Mesenteric fat pad (tissue), 1 donor: ENCODE data around the gene SPOCK1. TPM values are rescaled to one million over a fixed set of nuclear protein-coding genes. Genes with fewer than 3 reads are reported as not detected.

Experiments
- DNase-seq: peaks from one replicate; pipeline ENCODE4 v3.0.0-alpha.2; 2020; ENCODE audit warnings: low spot score
- total RNA-seq: library from RNA; stranded (reverse); fragmentation: NEBNext Ultra II Directional; extraction: Animal tissue kit (Norgen Biotek cat#: 25700); gene quantifications from one replicate; pipeline ENCODE4 v1.2.1, GENCODE V29; 2021
- donor health status: DM: yes; HTN: yes; CAD: no.

SPOCK1 gene
- total RNA-seq, 1 donor from 2014 or later = 59.8 TPM

DNA sequence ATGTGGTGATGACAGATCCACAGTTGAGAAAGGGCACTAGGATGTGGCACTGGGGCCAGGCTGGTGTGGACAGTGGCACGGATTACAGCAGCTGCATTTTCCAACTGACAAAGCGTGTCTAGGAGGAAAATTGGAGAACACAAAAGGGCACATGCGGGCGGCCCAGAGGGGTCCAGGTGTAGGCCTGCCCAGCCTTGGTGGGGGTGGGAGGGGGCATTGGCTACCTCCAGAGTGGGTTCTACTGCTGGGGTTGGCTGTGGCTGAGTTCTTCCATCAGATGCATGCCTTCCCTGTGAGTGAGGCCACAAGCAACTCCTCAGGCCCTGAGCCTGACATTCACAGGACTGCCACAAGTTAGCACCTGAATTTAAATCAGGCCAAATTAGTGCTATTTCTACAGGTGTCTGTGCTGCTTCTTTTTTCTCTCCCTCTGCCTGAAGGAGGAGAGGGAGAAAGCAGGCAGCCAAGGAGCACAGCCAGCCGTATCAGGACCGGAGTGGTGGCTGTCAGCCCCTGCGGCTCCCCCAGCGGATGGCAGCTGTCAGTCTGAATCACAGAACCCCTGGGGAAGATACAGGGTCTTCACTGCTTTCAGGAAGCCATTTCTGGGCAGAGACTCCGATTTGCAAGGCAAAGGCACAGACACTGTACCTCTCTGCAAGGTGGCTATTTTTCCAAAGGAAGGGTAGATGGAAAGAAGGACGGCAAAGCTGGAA is 464.2 kb downstream of the SPOCK1 start:
- DNase-seq = no peak

DNA sequence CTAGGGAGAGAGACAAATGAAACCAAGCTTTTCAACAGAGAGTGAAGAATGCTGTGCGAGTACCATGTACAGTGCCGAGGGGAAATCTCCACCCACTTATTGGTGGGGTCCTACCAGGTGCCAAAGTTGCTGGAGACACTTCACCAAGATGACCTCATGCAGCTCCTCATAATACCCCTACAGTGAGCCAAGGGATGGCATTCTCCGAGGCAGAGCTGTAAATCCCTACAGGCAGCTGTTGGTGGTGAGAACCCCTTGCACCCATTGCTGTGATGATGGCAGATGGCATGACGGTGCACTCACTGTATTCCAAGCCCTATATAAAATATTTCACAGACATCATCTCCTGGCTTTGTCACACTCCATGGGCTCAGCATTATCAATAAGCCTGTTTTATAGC is 464.9 kb downstream of the SPOCK1 start:
- no peak for DNase-seq

DNA sequence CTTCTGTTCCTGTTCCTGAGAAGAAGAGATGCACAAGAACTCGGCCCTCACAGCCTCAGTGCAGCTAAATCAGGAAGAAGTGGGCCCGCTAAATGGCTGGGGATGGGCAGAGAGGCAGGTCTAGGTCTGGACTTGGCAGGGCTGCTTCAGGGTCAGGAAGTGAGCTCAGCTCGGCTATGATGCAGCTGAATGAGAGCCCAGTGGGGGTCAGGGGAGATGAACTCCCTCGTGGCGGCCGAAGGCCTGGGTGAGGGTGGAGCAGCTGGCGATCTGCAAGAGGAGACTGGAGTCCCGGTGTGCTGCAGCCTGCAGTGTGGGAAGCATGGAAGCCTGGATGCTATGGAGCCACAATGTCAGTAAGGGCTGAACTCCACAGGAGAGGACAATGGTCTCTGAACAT is 466.2 kb downstream of the SPOCK1 start:
- no peak for DNase-seq

DNA sequence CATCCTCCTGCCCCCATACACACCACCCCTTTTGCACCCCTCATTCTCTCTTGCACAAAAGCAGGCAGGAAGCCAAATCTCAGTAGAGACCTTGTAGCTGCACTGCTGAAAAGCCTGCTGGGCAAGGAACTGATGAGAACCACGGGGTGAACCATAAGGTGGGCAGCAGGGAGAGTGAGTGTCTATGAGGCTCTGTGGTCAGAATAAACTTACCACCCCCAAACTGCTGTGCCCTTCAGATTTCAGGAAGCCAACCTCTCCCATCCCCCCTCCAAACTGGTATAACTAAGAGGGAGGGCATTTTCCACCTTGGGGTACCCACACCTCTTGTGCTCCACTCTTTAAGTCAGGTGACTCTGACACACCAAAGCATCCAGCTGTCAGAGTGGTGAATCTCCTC is 471.4 kb downstream of the SPOCK1 start:
- DNase-seq = no peak

DNA sequence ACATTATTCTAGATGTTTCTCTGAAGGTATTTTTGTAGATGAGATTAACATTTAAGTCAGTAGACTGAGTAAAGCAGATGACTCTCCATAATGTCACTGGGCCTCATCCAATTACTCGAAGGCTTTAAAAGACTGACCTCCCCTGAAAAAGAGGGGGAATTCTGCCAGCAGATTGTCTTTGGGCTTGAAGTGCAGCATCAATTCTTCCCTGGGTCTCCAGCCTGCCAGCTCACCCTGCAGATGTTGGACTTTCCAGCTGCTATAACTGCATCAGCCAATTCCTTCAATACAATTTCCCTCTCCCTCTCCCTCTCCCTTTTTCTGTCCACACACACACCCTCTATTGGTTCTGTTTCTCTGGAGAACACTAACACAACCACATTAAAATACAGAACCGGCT is 472.8 kb downstream of the SPOCK1 start:
- no peak for DNase-seq

DNA sequence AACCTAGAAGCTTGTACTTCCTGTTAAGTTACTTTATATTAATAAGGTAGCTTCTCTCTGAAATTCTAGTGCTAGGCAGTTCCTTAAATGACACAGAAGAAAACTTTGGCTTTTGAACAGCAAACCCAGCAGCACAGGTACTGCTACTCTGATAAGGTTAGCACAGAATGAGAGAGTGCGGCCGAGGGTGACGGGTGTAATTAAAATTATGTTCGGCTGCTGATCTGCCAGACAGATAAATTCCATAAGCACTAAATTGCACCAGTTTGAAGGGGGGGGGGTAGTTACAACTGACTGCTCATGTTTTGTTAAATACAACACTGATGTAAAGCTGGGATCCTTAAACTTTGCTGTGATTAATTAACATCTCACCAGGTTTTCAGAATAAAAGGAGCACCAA is 475.1 kb downstream of the SPOCK1 start:
- no peak for DNase-seq

DNA sequence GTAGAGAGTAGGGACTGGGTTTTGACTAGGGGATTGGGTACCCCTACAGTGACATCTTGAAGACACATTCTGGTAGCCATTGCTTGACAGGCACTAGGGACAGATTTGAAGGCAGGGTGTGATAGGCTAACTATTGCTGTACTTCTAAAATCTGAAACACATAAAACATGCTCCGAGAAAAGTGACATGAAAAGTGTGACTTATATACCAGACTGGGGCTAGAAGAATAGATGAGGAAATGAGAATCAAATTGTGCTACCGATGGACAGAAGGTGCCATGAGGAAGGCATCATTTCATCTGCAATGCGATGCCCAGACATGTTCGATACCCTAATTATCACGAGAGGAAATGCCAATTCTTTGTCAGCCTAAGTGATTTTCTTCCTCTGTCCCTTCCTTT is 475.8 kb downstream of the SPOCK1 start:
- no peak for DNase-seq

DNA sequence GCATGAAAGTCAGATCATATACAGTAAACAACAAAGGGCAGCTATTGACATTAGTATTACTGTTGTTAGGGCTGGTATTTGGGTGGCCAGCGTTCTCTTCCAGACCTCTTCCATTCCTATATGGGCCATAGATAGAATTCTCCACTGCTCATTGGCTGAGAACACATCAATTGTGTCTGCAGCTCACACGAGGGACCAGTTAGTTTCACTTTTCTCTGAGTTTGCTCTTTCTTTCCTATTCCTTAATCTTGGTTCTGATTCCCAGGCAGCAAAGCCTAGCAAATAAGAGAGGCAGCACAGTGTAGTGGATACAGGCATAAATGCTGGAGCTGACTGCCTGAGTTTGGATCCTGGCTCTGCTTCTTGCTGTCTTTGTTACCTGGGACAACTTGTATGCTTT is 476.4 kb downstream of the SPOCK1 start:
- no peak for DNase-seq

DNA sequence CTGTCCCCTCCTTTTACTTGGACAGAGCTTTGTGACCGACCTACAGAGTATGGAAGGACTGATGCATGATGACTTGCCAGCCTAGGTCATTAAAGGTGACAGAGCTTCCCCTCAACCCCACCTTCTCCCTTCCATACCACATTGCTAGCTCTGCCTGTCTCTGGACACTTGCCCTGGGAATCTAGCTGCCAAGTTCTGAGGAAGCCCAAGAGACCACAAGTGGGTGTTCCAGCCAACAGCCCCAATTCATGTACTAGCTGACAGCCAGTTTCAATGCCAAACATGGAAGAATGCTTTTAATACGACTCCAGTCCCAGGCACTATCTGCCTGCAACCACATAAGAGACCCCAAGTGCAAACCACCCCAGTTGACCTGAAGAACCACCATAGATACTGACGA is 477.1 kb downstream of the SPOCK1 start:
- no peak for DNase-seq

DNA sequence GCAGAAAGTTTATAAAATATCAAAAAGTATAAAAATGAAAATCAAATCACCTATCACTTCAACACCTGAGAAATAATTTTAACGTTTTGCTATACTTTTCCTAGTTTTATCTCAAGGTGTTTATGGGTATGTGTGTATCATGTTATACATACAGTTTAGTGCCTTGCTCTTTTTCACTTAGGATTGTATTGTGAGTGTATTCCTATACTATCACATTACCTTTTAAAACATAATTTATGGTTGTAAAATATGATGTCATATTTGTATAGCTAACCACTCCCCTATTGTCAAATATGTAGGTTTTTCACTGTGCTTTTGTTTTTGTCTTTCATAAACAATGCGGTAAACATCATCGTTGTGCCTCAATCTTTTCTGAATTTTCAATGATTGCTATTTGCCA is 479.9 kb downstream of the SPOCK1 start:
- DNase-seq = no peak

DNA sequence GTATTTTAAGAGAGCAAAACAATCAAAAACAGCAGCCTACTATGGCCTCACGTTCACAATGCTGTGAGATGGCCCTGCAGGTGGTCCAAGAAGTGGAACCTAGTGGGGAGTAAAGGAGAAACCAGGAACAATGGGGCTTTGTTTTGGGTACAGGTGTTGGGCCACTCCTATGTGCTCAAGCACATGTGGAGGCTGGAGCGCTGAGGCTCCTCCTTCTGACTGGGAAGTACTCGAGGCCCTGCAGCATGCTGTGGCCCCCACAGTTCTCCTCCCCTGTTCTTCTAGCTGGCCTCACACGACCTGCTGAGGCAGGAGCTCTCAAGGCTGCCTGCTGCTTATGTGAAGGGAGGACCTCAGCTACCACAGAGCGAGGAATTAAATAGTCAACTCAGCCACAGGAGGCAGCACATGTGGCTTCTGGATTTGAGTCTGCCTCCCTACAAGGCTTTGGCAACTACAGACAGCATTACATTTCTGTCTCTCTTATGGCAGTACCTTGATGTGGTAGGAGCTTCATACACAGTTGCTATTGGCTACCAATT is 482.3 kb downstream of the SPOCK1 start:
- no peak for DNase-seq

DNA sequence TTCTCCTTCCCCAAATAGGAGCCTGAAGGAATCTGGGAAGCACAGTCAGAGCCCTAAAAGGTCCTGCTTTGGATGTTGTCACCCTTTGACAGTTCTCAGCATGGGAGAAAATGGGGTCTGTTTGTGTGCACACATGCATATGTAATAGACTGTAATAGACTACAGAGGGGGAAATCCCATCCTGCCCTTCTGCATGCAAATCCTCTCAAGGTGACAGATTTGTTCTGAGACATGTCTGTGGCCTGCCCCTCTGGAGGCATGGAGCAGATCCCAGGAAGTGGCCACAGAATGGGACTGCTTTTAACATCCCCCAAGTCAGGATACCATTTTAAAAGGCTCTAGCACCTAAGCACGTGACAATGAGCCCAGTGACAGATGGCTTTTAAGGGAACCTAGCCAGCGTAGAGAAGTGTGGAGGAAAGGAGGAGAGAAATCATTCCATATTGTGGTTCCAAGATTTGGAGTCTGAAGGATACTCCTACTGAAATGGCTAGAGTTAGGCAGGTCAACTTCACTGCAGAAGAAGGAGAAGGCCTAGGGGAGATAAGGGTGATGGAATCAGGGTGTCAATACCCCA is 483.5 kb downstream of the SPOCK1 start:
- DNase-seq = no peak

DNA sequence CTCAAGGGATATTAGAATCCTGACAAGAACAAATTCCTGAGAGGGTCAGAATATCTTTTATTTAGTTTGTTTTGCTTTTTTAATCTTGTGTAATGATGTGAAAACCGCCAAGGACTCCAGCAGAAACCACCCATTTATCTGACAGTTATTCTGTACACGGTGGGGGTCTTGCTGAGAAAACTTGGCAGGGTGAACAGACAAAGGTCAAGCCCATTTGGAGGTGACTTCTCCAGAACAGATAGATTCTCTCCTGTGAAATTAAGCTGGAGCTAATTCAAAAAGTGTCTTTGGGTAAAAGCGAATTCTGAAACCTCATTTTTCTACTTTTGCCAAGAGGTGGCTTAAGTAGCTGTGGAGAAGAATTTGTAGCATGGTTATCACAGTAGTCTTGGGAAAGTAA is 484.4 kb downstream of the SPOCK1 start:
- no peak for DNase-seq

DNA sequence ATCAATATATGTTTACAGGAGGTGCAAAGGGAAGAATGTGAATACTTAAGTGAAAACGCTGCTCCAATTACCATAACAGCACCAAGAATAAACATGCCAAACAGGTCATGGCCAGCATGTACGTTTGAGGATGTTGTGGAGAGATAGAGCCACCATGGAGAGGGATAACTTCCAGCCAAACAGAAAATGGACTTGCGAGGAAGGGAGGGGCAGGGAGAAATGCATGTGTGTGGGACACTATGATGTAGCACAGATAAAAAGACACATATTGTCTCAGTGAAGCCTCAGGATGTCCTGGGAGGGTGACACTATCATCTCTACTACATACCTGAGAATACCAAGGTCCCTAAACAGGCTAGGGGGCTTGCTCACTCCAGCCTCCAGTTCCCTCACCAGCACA is 488.9 kb downstream of the SPOCK1 start:
- no peak for DNase-seq

DNA sequence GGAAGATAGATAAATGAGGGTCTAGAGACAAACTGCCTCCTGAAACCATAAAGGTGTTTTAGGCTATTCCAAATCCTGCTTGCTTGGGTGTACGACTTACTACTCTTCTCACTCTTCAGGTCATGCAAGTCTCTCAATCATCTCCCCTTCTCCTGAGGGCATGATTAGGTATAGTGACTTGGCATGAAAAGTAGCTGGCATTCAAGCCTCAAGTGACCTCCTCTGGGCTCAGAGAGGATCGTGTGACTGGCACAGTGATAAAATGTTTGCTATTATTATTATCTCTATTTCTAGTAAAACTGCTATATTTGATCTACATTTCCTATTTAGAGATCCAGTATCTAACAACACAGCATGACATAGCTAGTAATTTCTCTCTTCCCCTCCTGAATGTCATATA is 494.8 kb downstream of the SPOCK1 start:
- DNase-seq = no peak

DNA sequence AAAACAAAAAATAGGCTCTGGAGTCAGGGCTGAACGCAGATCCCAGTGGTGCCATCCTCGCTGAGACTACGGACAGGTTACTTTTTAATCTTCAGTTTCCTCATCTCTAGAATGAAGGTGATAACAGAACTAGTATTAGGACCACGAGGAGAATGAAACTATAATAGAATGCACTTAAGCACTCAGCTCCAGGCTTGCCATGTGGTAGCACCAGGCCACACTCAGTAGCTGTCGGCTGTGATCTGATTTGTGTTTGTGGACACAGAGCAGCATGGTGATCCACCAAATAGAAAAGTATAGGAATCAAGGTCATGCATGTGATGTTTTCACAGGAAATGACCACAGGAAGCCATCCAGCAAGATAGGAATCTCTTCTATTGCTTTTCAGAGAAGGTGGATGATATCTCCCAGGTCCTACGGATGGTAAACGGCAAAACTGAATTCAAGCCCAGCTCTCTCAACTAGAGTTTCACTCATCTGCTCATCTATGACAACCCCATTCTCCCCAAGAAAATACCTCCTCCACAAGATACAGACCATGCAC is 498.0 kb downstream of the SPOCK1 start:
- no peak for DNase-seq

DNA sequence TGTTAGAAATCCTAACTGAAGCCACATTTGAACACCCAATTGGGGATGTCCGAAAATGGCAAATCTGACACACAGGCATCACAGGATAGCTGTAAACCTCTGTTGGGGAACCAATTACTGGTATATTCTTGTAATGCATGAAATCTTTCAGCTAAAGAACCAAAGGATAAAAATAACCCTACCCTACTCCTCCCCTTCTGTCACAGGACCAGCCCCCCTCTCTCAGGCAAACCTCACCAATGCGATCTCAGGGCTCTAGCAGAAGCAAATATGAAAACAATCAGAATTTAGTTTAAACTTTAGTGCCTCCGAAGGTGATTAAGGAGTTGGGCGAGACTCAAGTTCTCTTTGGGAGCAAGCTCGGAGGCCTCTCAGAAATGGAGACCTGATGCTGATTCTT is 499.3 kb downstream of the SPOCK1 start:
- DNase-seq = no peak

DNA sequence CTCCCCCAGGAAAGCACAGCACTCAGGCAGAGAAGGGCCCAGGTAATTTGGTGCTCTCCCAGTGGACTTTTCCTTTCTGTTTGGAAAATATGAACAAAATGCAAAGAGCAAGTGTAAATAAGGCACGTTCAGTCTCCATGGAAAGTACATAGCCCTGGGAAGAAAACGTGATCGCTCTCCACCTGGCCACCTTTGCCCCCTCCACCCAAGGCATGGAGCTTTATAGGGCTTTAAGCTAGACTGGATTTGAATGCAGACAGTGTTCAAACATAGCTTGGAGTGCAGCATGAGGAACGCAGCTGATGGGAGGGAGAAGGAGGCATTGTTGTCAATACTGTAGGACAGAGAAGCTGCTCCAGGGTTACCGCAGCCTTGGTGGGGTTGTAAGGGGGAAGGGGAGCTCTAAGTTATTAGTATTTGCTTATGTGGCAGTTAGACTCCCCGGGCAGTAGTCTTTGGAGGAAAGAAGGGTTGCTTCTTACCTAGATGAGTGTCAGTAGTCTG is 500.2 kb downstream of the SPOCK1 start:
- no peak for DNase-seq

DNA sequence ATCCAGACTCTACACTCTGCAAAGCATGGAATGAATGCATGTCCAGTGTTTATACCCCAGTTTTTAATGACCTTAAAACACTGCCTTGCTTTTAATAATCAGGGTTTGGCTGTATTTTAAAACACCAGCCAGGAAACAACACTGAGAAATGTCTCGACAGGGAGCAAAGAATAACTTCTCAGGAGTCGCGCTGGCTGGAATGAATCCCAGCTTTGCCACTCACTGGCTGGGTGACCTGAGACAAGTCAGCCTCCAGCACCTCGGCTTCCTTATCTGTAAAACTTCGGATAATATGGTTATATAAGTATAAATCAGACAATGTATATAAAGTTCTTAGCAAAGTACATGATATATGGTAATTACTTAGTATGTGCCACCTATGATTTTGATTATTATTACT is 505.0 kb downstream of the SPOCK1 start:
- no peak for DNase-seq

DNA sequence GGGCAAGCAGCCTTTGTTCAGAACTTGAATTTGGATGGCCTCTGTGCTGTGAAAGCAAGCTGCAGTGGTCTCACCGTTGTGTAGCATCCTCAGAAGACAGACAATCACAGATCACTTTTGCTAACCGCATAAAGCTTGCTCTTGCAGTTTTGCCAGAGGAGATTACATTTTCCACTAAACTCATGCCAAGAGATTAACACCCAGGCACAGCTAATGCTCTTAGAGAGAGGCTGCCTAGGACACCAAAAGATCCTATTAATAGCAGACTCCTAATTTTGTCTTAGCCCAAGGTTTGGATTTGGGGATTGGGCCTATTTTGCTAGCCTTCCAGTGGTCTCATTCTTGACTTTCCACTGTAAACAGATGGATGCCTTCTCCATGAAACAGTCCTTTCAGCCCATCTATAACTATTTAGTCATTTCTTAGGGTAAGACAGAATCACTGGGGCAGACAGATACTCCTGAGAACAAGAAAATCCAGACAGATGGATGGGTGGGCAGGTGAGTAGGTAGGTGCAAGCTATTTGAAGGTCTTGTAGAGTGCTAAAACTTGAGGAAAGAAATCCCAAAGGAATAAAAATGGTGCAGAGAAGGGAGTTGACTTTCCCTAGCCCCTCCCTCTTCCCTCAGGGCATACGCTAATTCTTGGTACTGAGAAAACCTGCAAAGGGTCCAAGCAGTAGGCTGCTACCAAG is 506.2 kb downstream of the SPOCK1 start:
- DNase-seq = no peak

DNA sequence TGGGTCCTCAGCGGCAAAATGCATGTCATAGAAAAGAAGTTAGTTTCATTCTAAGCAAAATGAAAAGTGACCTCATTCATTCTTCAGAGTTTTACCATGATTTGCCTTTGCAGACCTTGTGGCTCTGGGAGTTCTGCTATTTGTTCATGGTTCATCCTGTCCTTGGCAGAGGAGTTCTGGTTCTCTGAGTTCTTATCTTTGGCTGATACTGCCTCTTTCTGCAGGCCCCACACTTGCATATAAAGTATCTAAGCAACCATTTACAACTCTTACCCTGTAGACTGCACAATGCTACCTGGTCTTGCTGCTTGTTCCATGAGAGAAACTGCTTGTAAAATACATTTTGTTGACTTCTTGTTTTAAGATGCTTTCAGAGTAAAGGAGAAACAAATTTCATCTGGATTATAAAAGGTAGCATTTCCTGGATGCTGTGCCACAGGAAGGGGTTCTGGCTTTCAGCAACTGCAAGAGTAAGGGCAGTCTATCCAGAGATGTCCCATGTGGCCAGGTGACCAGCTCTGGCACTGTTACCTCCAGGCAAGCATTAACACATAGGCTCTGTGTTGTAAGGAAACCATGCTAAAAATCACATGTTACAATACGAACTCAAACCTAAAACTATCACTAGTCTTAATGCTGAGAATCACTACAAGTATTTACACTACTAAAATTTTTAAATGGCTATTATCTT is 513.2 kb downstream of the SPOCK1 start:
- no peak for DNase-seq
